ENCODE measurements around the gene RPS25. TPM values are rescaled to one million over a fixed set of nuclear protein-coding genes. Genes with fewer than 3 reads are reported as not detected.

The RPS25 gene
- total and polyA plus RNA-seq, 9 of the 15 experiments (the other 6 are each of a cell fraction or from before 2014, with no cell fraction given): 1,553 to 5,486 (median 2,471) TPM

GRCh38 chr11:118980191-118980881 lies 37.8 kb downstream of the RPS25 start (continued):
- TF ChIP-seq PKNOX1 (IDR thresholded peaks at IDR 0.05): peak; percentile 96
- 0 out of 2 replicates have a peak, but pooled peaks have one; percentile 56 for TF ChIP-seq ATF6 (CRISPR knock-in tag; IDR thresholded peaks at IDR 0.05)
- peak; percentile 99 for TF ChIP-seq MNT (conservative IDR thresholded peaks at IDR 0.05)
- TF ChIP-seq TRIM28 (IDR thresholded peaks at IDR 0.05): 0 out of 2 replicates have a peak, but pooled peaks have one; percentile 55
- peak; percentile 35; the same call in 1 of the 2 replicates for TF ChIP-seq MXI1 (IDR thresholded peaks at IDR 0.05; ENCODE audit: low read depth, low read length)
- TF ChIP-seq TEAD1 (CRISPR knock-in tag; IDR thresholded peaks at IDR 0.05): peak; percentile 17 to 81; a peak in 1 of 4 replicates
- TF ChIP-seq ZNF3 (CRISPR knock-in tag; IDR thresholded peaks at IDR 0.05): no peak

Measured in K562 (cell line).